ENCODE results near the gene SLC35E2B. TPM values are rescaled to one million over a fixed set of nuclear protein-coding genes. Genes with fewer than 3 reads are reported as not detected.
"Not testable (repeated sequence)": the region's sequence is repeated elsewhere in the genome, so short reads cannot be mapped to it uniquely, and the experiment has no call there.

Gene SLC35E2B
- total RNA-seq, 1 experiment from 2014 or later: 41.7 TPM

DNA sequence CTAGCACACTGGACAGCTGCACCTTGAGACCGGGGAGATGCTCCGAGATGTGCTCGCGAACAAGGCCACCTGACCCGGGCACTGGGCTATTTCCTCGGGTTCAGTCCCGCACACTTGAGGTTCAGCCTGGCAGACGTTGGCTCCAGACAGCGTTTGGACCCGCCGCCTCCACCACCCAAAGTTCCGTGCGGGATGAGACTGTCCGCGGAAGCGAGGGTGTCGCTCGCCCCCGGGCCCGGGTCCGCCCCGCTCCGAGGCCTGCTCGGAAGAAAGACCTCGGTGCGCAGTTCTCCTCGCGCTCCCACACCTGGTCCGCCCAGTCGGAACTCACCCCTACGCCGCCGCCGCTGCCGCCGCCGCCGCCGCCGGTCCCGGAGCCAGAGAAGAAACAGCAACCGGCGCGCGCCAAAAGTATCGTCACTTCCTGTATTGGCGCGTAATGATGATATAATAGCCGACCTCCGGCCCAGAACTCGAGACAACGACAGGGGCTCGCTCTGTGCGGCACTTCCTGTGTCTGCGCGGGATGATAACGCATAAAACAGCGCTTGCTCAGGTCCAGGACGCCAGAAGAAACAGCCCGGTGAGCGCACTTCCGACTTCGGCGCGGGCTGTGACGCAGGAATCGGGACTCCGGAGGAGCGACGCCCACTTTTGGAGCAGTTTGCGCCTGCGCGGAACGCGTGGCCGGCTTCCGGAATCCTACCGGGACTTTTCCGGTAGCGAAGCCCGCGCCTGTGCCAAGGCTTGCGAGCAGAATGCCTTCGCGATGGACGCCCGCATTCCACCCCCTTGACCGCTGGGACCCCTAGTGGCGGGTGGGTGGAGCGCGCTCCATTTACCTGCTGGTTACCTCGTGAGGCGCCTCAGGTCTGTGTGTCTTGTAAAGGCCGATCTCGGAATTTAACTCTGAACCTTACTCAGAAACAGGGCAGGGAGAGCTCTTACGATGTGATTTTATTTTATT lies 33.7 kb downstream of the SLC35E2B start, which contains the start of gene CDK11B:
Gene CDK11B (minus strand): TSS at position 422 of the 967 bp plus-strand sequence. CDS start 1,519 bp downstream, outside the sequence.
- Histone ChIP-seq H2AFZ (ENCODE audit: low read length) (peak within 1 kb of the TSS; percentile 86), H2BK5ac (ENCODE audit: insufficient read length, low read length) (peak within 1 kb of the TSS; percentile 94), H3K9ac (ENCODE audit: extremely low read depth, insufficient read length, low read length) (peak within 1 kb of the TSS; percentile 96), H2BK12ac (ENCODE audit: insufficient read length, low read depth, low read length) (peak within 1 kb of the TSS; percentile 100), H3K18ac (ENCODE audit: insufficient read length, low read depth, low read length) (peak within 1 kb of the TSS; percentile 100), H3K56ac (ENCODE audit: insufficient read length, low read depth, low read length) (peak within 1 kb of the TSS; percentile 22), H3K4me2 (ENCODE audit: insufficient read depth, insufficient read length, low read length) (peak within 1 kb of the TSS; percentile 27), H3T11ph (ENCODE audit: low read length) (peak within 1 kb of the TSS; percentile 55), H3K27ac (ENCODE audit: insufficient read length, low read depth, low read length) (peak within 1 kb of the TSS; percentile 98), H4K5ac (ENCODE audit: insufficient read length, low read depth, low read length) (peak within 1 kb of the TSS; percentile 60), H3K14ac (ENCODE audit: insufficient read depth, low read length) (peak within 1 kb of the TSS; percentile 99)
- not testable (repeated sequence) for H3K79me2 ChIP-seq (ENCODE audit: insufficient read depth, low read length); H3K23ac ChIP-seq (ENCODE audit: insufficient read length, low read depth, low read length); H3K27me3 Mint-ChIP-seq (ENCODE audit: low read depth); H3K4ac ChIP-seq (ENCODE audit: low read depth, low read length); H4K91ac ChIP-seq (ENCODE audit: insufficient read length, low read depth, low read length); H3K9me3 Mint-ChIP-seq; H4K8ac ChIP-seq (replicated peaks; ENCODE audit: insufficient read length, low read depth, low read length); H3K27me3 ChIP-seq (ENCODE audit: insufficient read depth, low read length); H2BK20ac ChIP-seq (ENCODE audit: low read depth, low read length, poor library complexity, severe bottlenecking); H3K4me1 Mint-ChIP-seq; H2AK5ac ChIP-seq (ENCODE audit: insufficient read length, low read length); H2BK120ac ChIP-seq (ENCODE audit: low read depth, low read length, poor library complexity, severe bottlenecking); H2BK15ac ChIP-seq (ENCODE audit: low read depth, low read length); H3K9me3 ChIP-seq (ENCODE audit: control insufficient read depth, low read depth, low read length); H3K4me1 ChIP-seq (ENCODE audit: insufficient read depth, low read length); H4K20me1 ChIP-seq (ENCODE audit: control insufficient read depth, insufficient read depth, insufficient read length); H3K23me2 ChIP-seq (ENCODE audit: insufficient read length, low read depth, low read length, poor library complexity, severe bottlenecking); H3K79me1 ChIP-seq (ENCODE audit: insufficient read depth, low read depth, low read length, poor library complexity, severe bottlenecking)
- no CpG with 5 or more reads among the region's 96 CpGs for WGBS (ENCODE audit: extremely low coverage, insufficient read length, low lambda C conversion rate)
- H3K27ac Mint-ChIP-seq: peak within 1 kb of the TSS; percentile 99 to 100 (median 100)
- DNase-seq: peak; percentile 94
- H3K36me3 Mint-ChIP-seq (ENCODE audit: insufficient read depth in 1 of 3, low read depth in 3 of 3): peaks cover 6 to 36% (median 18%) of the 10 kb centered on the region in 3 experiments; a peak in 6 of 7 replicates
- H3K4me3 Mint-ChIP-seq: peak within 1 kb of the TSS; percentile 92 to 93
- TF ChIP-seq, protein P1, sequence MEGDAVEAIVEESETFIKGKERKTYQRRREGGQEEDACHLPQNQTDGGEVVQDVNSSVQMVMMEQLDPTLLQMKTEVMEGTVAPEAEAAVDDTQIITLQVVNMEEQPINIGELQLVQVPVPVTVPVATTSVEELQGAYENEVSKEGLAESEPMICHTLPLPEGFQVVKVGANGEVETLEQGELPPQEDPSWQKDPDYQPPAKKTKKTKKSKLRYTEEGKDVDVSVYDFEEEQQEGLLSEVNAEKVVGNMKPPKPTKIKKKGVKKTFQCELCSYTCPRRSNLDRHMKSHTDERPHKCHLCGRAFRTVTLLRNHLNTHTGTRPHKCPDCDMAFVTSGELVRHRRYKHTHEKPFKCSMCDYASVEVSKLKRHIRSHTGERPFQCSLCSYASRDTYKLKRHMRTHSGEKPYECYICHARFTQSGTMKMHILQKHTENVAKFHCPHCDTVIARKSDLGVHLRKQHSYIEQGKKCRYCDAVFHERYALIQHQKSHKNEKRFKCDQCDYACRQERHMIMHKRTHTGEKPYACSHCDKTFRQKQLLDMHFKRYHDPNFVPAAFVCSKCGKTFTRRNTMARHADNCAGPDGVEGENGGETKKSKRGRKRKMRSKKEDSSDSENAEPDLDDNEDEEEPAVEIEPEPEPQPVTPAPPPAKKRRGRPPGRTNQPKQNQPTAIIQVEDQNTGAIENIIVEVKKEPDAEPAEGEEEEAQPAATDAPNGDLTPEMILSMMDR (conservative IDR thresholded peaks at IDR 0.05): peak; percentile 55; the same call in 2 of the 3 replicates

DNA sequence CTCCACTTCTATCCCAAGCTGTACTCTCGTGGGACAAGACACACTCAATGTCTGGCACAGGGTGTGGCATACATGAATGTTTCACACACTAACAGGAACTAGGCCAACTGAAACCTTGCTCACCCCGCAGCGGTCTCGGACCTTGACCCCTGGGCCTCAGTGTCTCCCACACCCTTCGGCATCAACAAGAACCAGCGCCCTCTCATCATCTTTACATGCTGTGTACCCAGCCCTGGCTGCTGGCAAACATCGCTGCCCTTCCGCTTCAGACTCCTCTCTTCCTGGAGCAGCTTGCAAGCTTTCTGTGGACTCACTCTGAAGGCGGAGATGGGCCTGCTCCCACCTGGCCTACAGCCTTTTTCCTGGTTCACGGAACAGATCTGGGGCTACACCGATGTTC lies 44.3 kb downstream of the SLC35E2B start:
- H2BK120ac ChIP-seq (ENCODE audit: low read depth, low read length, poor library complexity, severe bottlenecking); H3K56ac ChIP-seq (ENCODE audit: insufficient read length, low read depth, low read length): not testable (repeated sequence)
- no CpG with 5 or more reads among the region's 11 CpGs for WGBS (ENCODE audit: extremely low coverage, insufficient read length, low lambda C conversion rate)

More for the DNA sequence above, 44.3 kb downstream of the SLC35E2B start:
- not testable (repeated sequence) for H3K18ac ChIP-seq (ENCODE audit: insufficient read length, low read depth, low read length); H3K27ac ChIP-seq (ENCODE audit: insufficient read length, low read depth, low read length); H3K9ac ChIP-seq (ENCODE audit: extremely low read depth, insufficient read length, low read length); H4K91ac ChIP-seq (ENCODE audit: insufficient read length, low read depth, low read length); H3K9me3 Mint-ChIP-seq; H3K23me2 ChIP-seq (ENCODE audit: insufficient read length, low read depth, low read length, poor library complexity, severe bottlenecking); H4K8ac ChIP-seq (replicated peaks; ENCODE audit: insufficient read length, low read depth, low read length); H3K27me3 Mint-ChIP-seq (ENCODE audit: low read depth); H2BK5ac ChIP-seq (ENCODE audit: insufficient read length, low read length); H2BK15ac ChIP-seq (ENCODE audit: low read depth, low read length); H3K4me3 Mint-ChIP-seq; H4K5ac ChIP-seq (ENCODE audit: insufficient read length, low read depth, low read length); H3K23ac ChIP-seq (ENCODE audit: insufficient read length, low read depth, low read length); H3K4ac ChIP-seq (ENCODE audit: low read depth, low read length); H3T11ph ChIP-seq (ENCODE audit: low read length); H3K4me1 ChIP-seq (ENCODE audit: insufficient read depth, low read length); H3K14ac ChIP-seq (ENCODE audit: insufficient read depth, low read length); H3K4me2 ChIP-seq (ENCODE audit: insufficient read depth, insufficient read length, low read length); H2AK5ac ChIP-seq (ENCODE audit: insufficient read length, low read length); H3K79me2 ChIP-seq (ENCODE audit: insufficient read depth, low read length); H2BK12ac ChIP-seq (ENCODE audit: insufficient read length, low read depth, low read length); H4K20me1 ChIP-seq (ENCODE audit: control insufficient read depth, insufficient read depth, insufficient read length); H3K9me3 ChIP-seq (ENCODE audit: control insufficient read depth, low read depth, low read length); H3K27me3 ChIP-seq (ENCODE audit: insufficient read depth, low read length); DNase-seq; H3K27ac Mint-ChIP-seq; H3K4me1 Mint-ChIP-seq; H2BK20ac ChIP-seq (ENCODE audit: low read depth, low read length, poor library complexity, severe bottlenecking); H2AFZ ChIP-seq (ENCODE audit: low read length); H3K79me1 ChIP-seq (ENCODE audit: insufficient read depth, low read depth, low read length, poor library complexity, severe bottlenecking)
- peaks cover 47 to 64% (median 63%) of the 10 kb centered on the region in 3 experiments; a peak in 6 of 7 replicates for H3K36me3 Mint-ChIP-seq (ENCODE audit: insufficient read depth in 1 of 3, low read depth in 3 of 3)
